NCI-H146 (cell line): Measurements from ENCODE around the gene MCEMP1.
A peak's percentile ranks its signal among the peaks of the same experiment; 100 is the strongest.

Experiments used
- DNase-seq: peaks from one replicate; lab custom pipeline; 2025; lab: John Stamatoyannopoulos, UW

MCEMP1 gene

DNA sequence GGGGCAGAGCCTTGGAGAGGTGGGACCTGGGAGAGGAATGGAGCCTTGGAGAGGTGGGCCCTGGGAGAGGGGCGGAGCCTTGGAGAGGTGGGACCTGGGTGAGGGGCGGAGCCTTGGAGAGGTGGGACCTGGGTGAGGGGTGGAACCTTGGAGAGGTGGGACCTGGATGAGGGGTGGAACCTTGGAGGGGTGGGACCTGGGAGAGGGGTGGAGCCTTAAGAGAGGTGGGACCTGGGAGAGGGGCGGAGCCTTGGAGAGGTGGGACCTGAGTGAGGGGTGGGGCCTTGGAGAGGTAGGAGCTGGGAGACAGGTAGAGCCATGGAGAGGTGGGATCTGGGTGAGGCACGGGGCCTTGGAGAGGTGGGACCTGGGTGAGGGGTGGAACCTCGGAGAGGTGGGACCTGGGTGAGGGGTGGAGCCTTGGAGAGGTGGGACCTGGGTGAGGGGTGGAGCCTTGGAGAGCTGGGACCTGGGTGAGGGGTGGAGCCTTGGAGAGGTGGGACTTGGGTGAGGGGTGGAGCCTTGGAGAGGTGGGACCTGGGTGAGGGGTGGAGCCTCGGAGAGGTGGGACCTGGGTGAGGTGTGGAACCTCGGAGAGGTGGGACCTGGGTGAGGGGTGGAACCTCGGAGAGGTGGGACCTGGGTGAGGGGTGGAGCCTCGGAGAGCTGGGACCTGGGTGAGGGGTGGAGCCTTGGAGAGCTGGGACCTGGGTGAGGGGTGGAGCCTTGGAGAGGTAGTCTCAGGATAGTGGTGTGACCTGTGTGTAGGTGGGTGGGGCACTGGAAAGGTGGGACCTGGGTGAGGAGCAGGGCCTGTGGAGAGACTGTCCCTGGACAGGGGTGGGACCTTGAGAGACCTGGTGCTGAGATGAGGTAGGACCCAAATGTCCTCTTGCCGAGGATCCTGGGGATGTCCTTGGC lies 33.0 kb upstream of the MCEMP1 start:
- DNase-seq: peak; percentile 6

GRCh38 chr19:7644550-7644877 lies 32.4 kb upstream of the MCEMP1 start:
- no peak for DNase-seq

DNA sequence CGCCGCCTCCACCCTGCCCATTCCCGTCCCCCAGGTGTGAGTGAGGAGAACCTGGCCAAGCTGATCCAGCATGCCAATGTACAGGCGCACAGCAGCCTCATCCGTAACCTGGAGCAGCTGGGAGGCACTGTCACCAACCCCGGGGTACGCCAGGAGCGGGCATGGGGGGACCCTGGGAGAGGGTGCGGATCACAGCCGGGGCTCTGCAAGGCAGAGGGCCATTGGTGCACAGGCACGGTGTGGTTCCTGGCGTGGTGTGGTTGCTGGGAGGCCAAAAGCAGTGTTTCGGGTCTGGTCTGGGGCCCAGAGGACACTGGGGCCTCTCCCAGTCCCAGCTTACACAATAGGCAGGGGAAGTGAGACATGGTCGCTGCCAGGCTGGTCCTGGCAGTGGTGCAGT lies 31.7 kb upstream of the MCEMP1 start:
- no peak for DNase-seq

- DNase-seq: no peak
These were observed 31.0 kb upstream of the MCEMP1 start for GRCh38 chr19:7645656-7646425.

GRCh38 chr19:7646426-7646700 lies 30.5 kb upstream of the MCEMP1 start:
- DNase-seq: no peak

- no peak for DNase-seq
These were observed 29.7 kb upstream of the MCEMP1 start for GRCh38 chr19:7647156-7647555.

DNA sequence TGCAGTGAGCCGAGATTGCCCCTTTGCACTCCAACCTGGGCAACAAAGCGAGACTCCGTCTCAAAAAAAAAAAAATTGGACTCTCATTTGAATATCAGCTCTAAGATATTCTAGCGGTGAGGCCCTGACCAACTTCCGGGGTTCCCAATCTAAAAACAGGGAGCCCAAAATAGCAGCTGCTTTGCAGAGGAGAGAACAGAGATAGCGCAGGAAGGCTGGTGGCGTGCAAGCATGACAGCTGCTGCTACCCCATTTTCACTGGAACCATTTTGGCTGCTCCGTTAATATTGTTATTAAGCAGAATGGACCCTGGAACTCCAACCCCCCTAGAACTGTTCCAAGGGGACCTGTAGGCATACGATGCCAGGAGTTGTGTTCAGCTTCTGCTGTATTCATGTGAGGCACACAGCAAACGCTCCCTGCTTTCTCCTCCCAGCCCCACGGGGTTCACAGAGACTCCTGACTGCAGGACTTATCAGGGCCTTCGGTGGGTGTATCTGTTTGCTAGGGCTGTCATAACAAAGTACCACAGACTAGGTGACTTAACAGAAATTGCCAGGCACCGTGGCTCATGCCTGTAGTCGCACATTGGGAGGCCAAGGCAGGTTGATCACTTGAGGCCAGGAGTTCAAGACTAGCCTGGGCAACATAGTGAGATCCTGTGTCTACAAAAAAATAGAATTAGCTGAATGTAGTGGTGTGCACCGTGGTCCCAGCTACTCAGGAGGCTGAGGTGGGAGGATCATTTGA lies 28.4 kb upstream of the MCEMP1 start:
- DNase-seq: no peak

DNA sequence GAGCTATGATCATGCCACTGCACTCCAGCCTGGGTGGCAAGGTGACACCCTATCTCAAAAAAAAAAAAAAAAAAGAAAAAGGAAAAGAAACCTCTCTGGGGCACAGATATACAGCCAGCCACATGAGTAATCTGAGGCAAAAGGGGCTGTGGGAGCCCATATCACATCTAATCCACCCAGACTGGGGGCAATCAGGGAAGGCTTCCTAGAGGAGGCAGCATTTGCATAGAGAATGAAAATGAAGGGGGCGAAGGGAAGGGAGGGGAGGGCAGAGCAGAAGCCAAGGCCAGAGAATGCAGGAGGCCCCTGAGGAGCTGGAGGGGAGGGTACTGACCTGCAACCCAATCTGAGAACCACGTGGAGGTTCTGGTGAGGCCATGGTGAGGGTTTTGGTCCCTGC lies 26.7 kb upstream of the MCEMP1 start:
- no peak for DNase-seq

GRCh38 chr19:7652061-7652641 lies 24.7 kb upstream of the MCEMP1 start:
- DNase-seq: peak; percentile 74

DNA sequence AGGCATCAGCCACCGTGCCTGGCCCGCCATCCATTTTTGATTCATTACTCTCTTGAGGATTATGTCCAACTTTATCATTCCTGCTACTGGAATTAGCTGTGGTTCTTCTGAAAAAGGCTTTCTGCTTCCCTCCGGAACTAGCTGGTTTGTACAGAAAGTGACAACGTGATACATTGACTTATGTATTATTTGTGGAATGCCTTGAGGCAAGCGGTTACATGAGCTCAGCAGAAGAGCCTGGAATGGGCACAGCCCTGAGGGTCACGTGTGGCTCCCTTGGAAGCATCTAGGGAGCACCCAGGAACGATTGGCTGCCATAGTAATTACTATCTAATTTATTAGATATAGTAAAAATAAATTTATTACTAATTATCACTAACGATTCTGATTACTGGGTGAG lies 22.5 kb upstream of the MCEMP1 start:
- no peak for DNase-seq

GRCh38 chr19:7655581-7655980 lies 21.3 kb upstream of the MCEMP1 start:
- DNase-seq: no peak

- no peak for DNase-seq
These were observed 19.6 kb upstream of the MCEMP1 start for GRCh38 chr19:7657131-7657751.

- DNase-seq: no peak
These were observed 18.6 kb upstream of the MCEMP1 start for GRCh38 chr19:7658219-7658686.

DNA sequence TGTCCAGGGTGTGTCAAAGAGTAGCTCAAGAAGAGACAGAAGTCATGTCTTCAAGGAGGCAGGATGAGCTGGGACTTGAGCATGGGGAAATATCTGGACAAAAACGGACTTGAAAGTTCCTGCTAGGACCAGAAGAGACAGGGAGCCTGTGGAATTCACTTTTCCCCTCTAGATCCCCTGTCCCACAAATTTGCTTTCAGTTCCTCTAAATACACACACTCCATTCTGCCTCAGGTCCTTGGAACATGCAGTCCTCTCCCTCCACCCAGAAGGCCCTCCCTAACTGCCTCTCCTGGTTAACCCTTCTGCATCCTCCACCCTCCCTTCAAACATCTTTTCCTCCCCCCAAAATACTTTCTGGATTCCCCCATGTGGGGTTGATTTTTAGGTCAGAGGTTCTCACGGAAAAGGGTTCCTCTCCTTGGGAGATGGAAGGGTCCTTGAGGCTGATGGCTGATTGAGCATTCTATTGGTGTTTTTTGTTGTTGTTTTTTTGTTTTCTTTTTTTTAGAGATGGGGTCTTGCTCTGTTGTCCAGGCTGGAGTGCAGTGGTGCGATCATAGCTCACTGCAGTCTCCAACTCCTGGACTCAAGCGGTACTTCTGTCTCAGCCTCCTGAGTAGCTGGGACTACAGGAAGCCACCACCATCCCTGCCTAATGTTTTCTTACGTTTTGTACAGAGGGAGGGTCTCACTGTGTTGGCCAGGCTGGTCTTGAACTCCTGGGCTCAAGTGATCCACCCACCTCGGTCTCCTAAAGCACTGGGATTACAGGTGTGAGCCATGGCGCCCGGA lies 14.9 kb upstream of the MCEMP1 start:
- no peak for DNase-seq

- no peak for DNase-seq
These were observed 14.2 kb upstream of the MCEMP1 start for GRCh38 chr19:7662657-7663056.

DNA sequence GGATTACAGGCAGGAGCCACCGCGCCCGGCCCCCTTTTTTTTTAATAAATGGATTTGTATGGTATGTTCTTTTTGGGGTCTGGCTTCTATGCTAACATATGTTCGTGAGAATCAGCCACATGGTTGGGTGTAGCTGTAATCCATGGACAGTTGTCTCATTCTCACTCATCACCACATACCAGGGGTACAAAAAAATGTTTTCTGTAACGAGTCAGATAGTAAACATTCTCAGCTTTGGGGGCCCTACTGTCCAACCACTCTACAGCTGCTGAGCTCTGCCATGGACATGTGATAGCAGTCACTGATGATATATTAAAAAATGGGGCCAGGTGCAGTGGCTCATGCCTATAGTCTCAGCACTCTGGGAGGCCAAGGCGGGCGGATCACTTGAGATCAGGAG lies 13.2 kb upstream of the MCEMP1 start:
- DNase-seq: no peak

- no peak for DNase-seq
These were observed 11.8 kb upstream of the MCEMP1 start for GRCh38 chr19:7665076-7665475.

GRCh38 chr19:7668842-7669241 lies 8.0 kb upstream of the MCEMP1 start, which contains the start of gene RETN:
RETN (plus strand) TSS chr19:7669049; CDS start chr19:7669327, 278 bp downstream.
- no peak for DNase-seq

DNA sequence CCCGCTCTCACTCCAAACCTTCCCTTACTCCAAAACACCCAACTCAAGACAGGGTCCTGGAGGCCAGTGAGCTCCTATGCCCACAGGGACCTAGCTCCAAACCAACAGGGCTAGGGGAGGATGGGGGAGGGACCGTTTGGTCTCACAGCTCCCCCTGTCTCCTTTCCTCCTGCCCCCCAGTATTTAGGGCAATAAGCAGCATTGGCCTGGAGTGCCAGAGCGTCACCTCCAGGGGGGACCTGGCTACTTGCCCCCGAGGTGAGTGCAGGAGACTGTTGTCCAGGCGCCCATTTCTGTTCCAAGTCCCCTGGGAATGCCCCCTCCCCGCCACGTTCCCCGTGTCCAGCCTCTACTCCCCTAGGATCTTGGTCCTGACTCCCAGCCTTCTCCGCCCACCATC lies 7.2 kb upstream of the MCEMP1 start:
- no peak for DNase-seq

- no peak for DNase-seq
These were observed 6.6 kb upstream of the MCEMP1 start for GRCh38 chr19:7670150-7670783.

DNA sequence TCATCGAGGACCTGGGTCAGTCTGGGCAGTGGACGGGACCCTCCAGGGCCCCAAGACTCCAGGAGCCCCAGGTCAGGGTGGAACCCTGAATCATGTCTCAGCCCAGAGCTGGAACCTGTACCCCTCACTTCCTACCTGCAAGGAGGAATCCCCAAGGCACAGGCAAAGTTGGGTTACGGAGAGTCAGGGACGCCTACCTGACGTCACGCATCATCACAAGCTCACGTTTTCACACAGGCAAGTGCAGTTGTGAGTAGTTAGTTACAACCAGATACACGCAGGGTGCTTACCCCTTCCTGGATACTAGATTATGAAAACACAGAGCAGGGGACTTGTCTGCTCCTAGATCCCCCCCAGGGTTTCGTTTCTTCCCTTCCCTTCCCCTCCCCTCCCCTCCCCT lies 6.1 kb upstream of the MCEMP1 start:
- no peak for DNase-seq
